ENCODE data around the gene PHACTR3.

The PHACTR3 gene

GRCh38 chr20:59708326-59708725, 104.0 kb downstream of the PHACTR3 start:
- H3K4me3 ChIP-seq: no peak overlapping the region
- peaks cover 0 to 6% (median 5%) of the 10 kb centered on the region in 3 donors for H3K9me3 ChIP-seq
- no peak for TF ChIP-seq CTCF (IDR thresholded peaks at IDR 0.05)
- intact Hi-C loops (cut with DNase I; ENCODE audit: low total_unique reads): no loop called here
- no peaks in the 10 kb centered on the region for H3K36me3 ChIP-seq
- H3K27me3 ChIP-seq: no peaks in the 10 kb centered on the region
- no peak for DNase-seq
- no peaks in the 10 kb centered on the region for H3K4me1 ChIP-seq
- no peak overlapping the region for H3K27ac ChIP-seq

GRCh38 chr20:59709636-59710035, 105.3 kb downstream of the PHACTR3 start:
- DNase-seq: no peak
- no peak for TF ChIP-seq CTCF (IDR thresholded peaks at IDR 0.05)
- intact Hi-C loops (cut with DNase I; ENCODE audit: low total_unique reads): no loop called here
- H3K27me3 ChIP-seq: no peaks in the 10 kb centered on the region
- H3K4me1 ChIP-seq: no peaks in the 10 kb centered on the region
- no peaks in the 10 kb centered on the region for H3K36me3 ChIP-seq
- H3K9me3 ChIP-seq: peaks cover 0 to 6% (median 5%) of the 10 kb centered on the region in 3 donors
- H3K4me3 ChIP-seq: no peak overlapping the region
- H3K27ac ChIP-seq: no peak overlapping the region

- no peak for TF ChIP-seq CTCF (IDR thresholded peaks at IDR 0.05)
- Histone ChIP-seq H3K36me3 (no peaks in the 10 kb centered on the region), H3K27me3 (peaks cover 0 to 2% of the 10 kb centered on the region in 2 donors), H3K27ac (no peak overlapping the region), H3K4me1 (no peaks in the 10 kb centered on the region), H3K4me3 (no peak overlapping the region), H3K9me3 (no peaks in the 10 kb centered on the region)
- intact Hi-C loops (cut with DNase I; ENCODE audit: low total_unique reads): no loop called here
- no peak for DNase-seq
These were observed 113.7 kb downstream of the PHACTR3 start for GRCh38 chr20:59718071-59718470.

- Histone ChIP-seq H3K4me1 (no peaks in the 10 kb centered on the region), H3K9me3 (no peaks in the 10 kb centered on the region), H3K4me3 (no peak overlapping the region), H3K27me3 (peaks cover 0 to 2% of the 10 kb centered on the region in 2 donors), H3K36me3 (no peaks in the 10 kb centered on the region), H3K27ac (no peak overlapping the region)
- no peak for TF ChIP-seq CTCF (IDR thresholded peaks at IDR 0.05)
- DNase-seq: no peak
- intact Hi-C loops (cut with DNase I; ENCODE audit: low total_unique reads): no loop called here
These were observed 114.4 kb downstream of the PHACTR3 start for GRCh38 chr20:59718751-59719150.

GRCh38 chr20:59720013-59720412, 115.7 kb downstream of the PHACTR3 start:
- Histone ChIP-seq H3K9me3 (no peaks in the 10 kb centered on the region), H3K27ac (no peak overlapping the region), H3K36me3 (no peaks in the 10 kb centered on the region), H3K27me3 (peaks cover 0 to 5% of the 10 kb centered on the region in 2 donors), H3K4me3 (no peak overlapping the region), H3K4me1 (no peaks in the 10 kb centered on the region)
- TF ChIP-seq CTCF (IDR thresholded peaks at IDR 0.05): no peak
- intact Hi-C loops (cut with DNase I; ENCODE audit: low total_unique reads): no loop called here
- no peak for DNase-seq

- peaks cover 0 to 14% of the 10 kb centered on the region in 2 donors for H3K27me3 ChIP-seq
- H3K9me3 ChIP-seq: no peaks in the 10 kb centered on the region
- intact Hi-C loops (cut with DNase I; ENCODE audit: low total_unique reads): no loop called here
These were observed 117.0 kb downstream of the PHACTR3 start for GRCh38 chr20:59721386-59721785.

More at GRCh38 chr20:59721386-59721785, 117.0 kb downstream of the PHACTR3 start:
- Histone ChIP-seq H3K27ac (no peak overlapping the region), H3K4me1 (no peaks in the 10 kb centered on the region), H3K36me3 (no peaks in the 10 kb centered on the region), H3K4me3 (no peak overlapping the region)
- peak in 1 of 2 donors; percentile 27 for DNase-seq
- no peak for TF ChIP-seq CTCF (IDR thresholded peaks at IDR 0.05)

All from tibial artery (tissue), 4 donors.